Middle frontal gyrus (tissue), 1 donor: ENCODE results near the gene ERP44.
"Not testable (repeated sequence)": the region's sequence is repeated elsewhere in the genome, so short reads cannot be mapped to it uniquely, and the experiment has no call there.

Experiments
- DNase-seq: peaks from one replicate; pipeline ENCODE4 v3.0.0-alpha.2; 2015; ENCODE audit warnings: low spot score; ENCODE audit errors: extremely low spot score

ERP44 gene

GRCh38 chr9:100013573-100013972 is 85.2 kb downstream of the ERP44 start:
- no peak for DNase-seq

- no peak for DNase-seq
These were observed 86.5 kb downstream of the ERP44 start for GRCh38 chr9:100012279-100012678.

GRCh38 chr9:100011062-100011681 is 87.6 kb downstream of the ERP44 start:
- DNase-seq = no peak

GRCh38 chr9:99999797-100000196 is 99.0 kb downstream of the ERP44 start:
- DNase-seq = no peak

- no peak for DNase-seq
These were observed 99.9 kb downstream of the ERP44 start for GRCh38 chr9:99998866-99999265.

- DNase-seq = no peak
These were observed 100.5 kb downstream of the ERP44 start for GRCh38 chr9:99998266-99998665.

- DNase-seq = not testable (repeated sequence)
These were observed 108.3 kb downstream of the ERP44 start for GRCh38 chr9:99990508-99990907.

GRCh38 chr9:99986642-99987041 is 112.2 kb downstream of the ERP44 start:
- DNase-seq = no peak

- no peak for DNase-seq
These were observed 118.2 kb downstream of the ERP44 start for GRCh38 chr9:99980598-99980997.

GRCh38 chr9:99978221-99978620 is 120.6 kb downstream of the ERP44 start:
- no peak for DNase-seq

- no peak for DNase-seq
These were observed 121.6 kb downstream of the ERP44 start for GRCh38 chr9:99977033-99977792.

- DNase-seq = no peak
These were observed 125.3 kb downstream of the ERP44 start for GRCh38 chr9:99973455-99973854.

GRCh38 chr9:99971410-99971809 is 127.4 kb downstream of the ERP44 start:
- no peak for DNase-seq

GRCh38 chr9:99970481-99970880 is 128.3 kb downstream of the ERP44 start:
- DNase-seq = no peak

GRCh38 chr9:99967457-99967856 is 131.3 kb downstream of the ERP44 start:
- no peak for DNase-seq

- DNase-seq = no peak
These were observed 132.1 kb downstream of the ERP44 start for GRCh38 chr9:99966716-99967115.

- no peak for DNase-seq
These were observed 132.8 kb downstream of the ERP44 start for GRCh38 chr9:99966001-99966400.

GRCh38 chr9:99964336-99964735 is 134.5 kb downstream of the ERP44 start:
- no peak for DNase-seq

GRCh38 chr9:99962680-99963261 is 136.0 kb downstream of the ERP44 start:
- DNase-seq = no peak

- no peak for DNase-seq
These were observed 143.2 kb downstream of the ERP44 start for GRCh38 chr9:99955606-99956005.

GRCh38 chr9:99954819-99955218 is 144.0 kb downstream of the ERP44 start:
- DNase-seq = no peak

- DNase-seq = no peak
These were observed 144.8 kb downstream of the ERP44 start for GRCh38 chr9:99953861-99954507.
